HG03378 (cell line): ENCODE data around the gene FAAH.
"Not testable (repeated sequence)": the region's sequence is repeated elsewhere in the genome, so short reads cannot be mapped to it uniquely, and the experiment has no call there.

Experiments
- ATAC-seq: cut with Tn5 transposase; IDR thresholded peaks from one replicate; pipeline ENCODE4 v1.9.1; 2021; ENCODE audit warnings: mild to moderate bottlenecking, moderate library complexity; ENCODE audit not compliant: unreplicated experiment

Gene FAAH

DNA sequence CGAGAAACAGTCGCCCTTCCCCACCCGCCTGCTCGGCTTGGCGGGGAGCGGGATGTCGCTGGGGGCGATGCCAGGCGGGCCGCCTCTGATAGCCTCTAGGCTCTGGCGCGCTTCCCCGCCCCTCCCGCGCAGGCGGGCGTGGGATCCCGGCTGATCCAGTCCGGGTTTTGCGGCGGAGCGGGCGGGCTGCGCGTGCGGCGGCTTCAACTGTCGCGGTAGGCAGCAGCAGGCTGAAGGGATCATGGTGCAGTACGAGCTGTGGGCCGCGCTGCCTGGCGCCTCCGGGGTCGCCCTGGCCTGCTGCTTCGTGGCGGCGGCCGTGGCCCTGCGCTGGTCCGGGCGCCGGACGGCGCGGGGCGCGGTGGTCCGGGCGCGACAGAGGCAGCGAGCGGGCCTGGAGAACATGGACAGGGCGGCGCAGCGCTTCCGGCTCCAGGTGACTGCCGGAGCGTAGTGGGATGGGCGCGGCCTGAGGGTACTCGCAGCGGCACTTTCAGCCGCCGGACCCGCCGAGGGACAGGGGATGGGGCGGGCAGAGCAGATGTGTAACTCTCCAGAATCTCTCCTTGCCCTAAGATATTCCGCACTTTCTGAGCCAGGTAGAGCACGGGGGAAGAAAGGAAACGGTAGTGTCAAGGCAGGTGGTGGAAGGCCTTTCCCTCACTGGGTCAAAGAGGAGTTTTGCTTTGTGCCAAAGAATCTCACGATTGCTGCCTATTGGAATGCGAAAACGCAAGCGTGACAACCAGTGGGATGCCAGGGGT lies at the start of gene FAAH:
Gene FAAH (plus strand): TSS at position 210 of the 764 bp plus-strand sequence. CDS start 32 bp downstream, at position 242.
- ATAC-seq: no peak

DNA sequence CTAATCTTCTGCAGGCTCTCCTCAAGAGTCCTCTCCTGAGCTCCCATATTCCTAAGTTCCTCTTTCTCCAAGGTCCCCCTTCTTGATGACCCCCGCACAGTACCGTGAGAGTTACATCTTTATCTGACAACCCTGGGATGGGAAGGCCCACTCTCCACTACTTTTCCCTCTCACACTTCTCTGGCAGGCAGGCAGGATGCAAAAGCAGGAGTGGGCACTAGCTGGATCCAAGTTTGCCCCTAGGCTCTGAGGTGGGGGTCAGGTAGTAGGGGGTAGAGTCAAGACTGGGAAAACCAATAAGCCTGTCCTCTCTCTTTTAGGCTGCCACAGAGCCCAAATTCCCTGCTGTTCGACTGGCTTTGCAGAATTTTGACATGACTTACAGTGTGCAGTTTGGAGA lies 49.6 kb upstream of the FAAH start:
- ATAC-seq: no peak

DNA sequence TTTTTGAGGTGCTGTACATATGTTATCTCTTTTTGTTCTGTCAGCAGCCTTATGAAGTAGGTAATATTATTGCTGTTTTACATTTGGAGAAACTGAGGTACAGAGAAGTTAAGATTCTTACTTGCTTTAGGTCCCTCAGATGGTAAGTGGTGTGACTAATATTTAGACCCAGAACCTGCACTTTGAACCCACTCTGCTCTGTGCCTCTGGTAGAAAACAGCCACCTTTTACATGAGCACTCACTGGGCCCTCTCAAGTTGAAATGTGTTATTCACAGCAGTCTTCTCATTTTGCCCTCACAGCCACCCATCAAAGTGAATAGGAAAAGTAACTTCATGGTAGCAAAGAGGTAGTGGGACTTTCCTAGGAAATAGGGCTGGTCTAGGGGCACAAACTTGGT lies 48.8 kb upstream of the FAAH start:
- no peak for ATAC-seq

DNA sequence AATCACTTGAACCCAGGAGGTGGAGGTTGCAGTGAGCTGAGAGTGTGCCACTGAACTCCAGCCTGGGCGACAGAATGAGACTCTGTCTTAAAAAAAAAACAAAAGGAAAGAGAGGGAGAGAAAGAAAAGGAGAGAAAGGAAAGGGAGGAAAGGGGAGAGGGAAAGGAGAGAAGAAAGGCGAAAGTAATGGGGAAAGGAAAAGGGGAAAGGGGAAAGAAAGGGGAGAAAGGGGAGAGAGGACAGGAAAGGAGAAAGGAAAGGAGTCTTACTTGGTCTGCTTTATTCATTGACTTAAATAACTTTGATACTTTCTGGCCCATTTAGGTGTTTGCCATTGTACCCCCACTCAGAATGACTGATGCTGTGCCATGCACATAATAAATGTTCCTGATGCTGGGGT lies 41.8 kb upstream of the FAAH start:
- ATAC-seq: no peak

DNA sequence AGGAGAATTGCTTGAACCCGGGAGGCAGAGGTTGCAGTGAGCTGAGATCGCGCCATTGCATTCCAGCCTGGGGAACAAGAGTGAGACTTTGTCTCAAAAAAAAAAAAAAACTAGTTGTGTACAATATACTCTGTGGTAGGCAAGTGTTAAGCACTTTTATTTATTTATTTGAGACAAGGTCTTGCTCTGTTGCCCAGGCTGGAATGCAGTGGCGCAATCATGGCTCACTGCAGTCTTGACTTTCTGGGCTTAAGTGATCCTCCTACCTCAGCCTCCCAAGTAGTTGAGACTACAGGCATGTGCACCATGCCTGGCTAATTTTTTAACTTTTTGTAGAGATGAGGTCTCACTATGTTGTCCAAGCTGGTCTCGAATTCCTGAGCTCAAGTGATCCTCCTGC lies 38.2 kb upstream of the FAAH start:
- not testable (repeated sequence) for ATAC-seq

DNA sequence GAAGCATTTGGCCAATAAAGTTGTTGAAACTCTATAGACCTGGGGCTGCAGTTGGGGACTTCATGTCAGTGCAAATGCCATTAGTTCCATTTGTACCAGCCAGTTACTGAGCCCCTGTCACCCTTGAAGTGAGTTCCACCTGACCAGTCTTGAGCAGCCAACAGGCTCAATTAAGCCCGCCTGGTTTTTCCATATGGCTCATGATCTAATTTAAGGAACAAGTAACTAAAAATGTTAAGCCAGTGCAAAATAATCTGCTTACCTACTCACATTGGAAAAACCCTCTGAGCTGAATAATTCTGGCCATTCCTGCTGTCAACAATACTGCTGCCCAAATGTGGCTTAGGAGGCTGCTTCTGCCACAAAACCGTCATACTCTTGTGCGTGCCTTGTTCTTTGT lies 32.0 kb upstream of the FAAH start:
- no peak for ATAC-seq

DNA sequence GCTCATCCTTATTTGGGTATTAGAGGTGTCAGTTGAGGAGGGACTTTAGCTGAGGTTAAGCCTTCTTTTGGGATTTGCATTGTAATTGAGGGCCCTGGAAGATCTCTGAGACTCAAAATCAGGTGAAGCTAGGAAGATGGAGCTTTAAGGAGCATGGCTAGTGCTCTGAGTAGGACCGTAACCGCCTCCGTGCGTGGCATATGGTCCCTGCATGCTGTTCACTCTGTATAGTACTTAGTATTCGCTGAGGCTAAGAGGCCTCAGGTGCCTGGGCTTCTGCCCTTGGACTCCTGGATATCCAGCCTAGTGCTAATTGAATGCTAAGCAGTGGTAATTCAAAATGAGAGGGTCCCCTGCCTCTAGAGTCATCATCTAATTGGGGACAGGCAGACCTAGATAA lies 31.0 kb upstream of the FAAH start:
- no peak for ATAC-seq

DNA sequence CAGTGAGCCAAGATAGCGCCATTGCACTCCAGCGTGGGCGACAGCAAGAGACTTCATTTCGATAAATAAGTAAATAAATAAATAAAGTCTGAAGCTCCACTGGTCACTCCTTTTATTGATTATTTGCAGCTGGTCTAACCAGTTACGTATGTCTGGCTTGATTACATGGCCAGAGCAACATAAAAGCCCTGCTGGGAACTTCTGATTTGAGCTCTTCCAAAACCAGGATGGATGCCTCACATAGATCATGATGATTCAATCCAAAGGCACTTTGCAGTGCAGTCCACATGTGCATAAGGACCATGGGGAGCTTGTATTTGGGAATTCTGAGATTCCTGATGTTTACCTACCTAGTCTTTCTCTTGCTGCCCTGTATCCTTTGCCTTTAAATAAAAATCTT lies 29.5 kb upstream of the FAAH start:
- ATAC-seq: no peak

DNA sequence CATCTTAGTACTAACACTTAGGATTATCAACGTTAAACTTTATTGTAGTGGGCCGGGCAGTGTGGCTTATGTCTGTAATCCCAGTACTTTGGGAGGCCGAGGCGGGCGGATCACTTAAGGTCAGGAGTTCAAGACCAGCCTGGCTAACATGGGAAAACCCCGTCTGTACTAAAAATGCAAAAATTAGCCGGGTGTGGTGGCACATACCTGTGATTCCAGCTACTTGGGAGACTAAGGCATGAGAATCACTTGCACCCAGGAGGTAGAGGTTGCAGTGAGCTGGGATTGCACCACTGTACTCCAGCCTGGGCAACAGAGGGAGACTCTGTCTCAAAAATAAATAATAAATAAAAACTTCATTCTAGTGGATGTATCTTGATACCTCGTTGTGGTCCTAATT lies 28.3 kb upstream of the FAAH start:
- ATAC-seq: not testable (repeated sequence)

DNA sequence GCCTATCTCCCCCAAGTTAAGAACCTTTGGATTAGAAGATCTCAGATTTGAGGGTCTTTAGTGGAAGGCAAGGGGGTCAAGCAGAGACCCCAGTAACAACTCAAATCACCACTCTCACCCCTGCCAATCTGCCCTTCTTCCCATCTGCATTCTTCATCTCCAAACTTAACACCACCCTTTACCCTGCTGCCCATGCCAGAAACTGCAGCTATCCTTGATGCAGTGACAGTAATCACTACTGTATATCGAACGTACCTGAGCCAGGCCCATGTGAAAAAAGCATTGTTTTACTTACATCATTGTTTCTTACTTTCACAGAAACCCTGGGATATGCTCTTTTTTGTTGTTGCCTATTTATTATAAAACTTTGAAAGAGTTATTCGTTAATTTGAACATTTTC lies 27.0 kb upstream of the FAAH start:
- no peak for ATAC-seq

DNA sequence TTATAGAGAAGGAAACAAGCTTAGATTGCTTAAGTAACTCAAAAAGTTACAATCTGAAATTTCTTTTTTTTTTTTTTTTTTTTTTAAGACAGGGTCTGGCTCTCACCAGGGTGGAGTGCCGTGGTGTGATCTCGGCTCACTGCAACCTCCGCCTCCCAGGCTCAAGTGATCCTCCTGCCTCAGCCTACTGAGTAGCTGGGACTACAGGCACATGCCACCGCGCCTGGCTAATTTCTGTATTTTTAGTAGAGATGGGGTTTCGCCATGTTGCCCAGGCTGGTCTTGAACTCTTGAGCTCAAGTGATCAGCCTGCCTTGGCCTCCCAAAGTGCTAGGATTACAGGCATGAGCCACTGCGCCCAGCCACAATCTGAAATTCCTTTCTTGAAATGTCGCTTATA lies 26.4 kb upstream of the FAAH start:
- not testable (repeated sequence) for ATAC-seq

DNA sequence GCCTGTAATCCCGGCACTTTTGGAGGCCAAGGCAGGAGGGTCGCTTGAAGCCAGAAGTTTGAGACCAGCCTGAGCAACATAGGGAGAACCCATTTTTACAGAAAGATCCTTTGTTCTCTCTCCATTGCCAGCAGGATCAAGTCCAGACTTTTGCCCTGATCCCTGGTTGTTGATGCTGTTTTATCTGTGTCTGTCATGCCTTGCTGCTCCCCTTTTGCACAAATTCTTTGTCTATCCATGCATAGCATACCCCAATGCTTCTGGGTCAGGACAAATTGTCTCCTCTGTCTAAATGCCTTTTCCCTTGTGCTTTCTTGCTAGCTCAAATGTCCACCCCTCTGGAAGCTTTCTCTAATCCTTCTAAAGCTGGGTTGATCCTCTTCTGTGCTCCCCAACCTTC lies 25.3 kb upstream of the FAAH start:
- no peak for ATAC-seq

DNA sequence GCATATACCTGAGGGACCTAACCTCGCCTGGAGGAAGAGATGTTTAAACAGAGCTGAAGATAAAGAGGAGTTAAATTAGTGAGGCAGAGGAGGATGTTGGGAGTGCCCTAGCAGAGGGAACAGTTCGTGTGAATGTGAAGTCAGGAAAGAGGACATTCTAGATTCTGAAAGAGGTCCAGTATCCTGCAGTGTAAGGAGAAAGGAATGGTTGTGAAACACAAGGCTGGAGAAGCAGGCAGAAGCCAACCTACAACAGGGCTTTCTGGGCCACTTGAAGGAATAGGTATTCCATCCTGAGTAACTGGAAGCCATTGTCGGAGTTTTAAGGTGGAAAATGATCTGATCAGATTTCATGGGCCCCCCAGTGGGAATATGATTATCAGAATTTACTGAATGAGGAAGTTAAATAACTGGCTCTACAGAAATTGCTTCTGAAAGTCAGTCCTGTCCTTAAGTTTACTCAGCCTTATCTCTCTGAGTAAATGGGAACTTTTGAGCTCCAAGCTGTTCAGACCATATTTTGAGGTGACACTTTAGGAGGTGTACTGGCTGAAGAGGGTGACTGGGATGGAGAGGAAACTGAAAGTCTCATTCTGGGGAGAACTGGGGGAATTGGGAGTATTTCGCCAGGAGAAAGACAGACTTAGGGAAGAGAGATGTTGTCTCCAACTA lies 24.4 kb upstream of the FAAH start:
- no peak for ATAC-seq

DNA sequence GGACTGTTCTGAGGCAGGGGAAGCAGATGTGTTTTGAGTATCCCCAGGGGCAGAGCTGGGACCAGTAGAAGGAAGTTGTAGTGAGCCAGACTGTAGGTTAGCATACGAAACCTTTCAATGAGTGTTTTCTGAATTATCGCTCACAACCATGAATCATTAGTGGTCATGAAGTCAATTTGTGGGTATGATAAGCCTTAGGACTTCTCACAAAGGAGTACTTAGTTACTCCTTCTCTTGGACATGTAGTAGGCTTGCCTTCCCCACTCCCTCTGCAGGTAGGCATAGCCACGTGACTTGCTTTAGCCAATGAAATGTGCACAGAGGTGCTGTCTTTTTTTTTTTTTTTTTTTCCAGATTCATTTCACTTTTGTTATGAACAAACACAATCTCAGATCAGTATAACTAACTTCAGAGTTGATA lies 23.9 kb upstream of the FAAH start:
- peak; percentile 47 for ATAC-seq

DNA sequence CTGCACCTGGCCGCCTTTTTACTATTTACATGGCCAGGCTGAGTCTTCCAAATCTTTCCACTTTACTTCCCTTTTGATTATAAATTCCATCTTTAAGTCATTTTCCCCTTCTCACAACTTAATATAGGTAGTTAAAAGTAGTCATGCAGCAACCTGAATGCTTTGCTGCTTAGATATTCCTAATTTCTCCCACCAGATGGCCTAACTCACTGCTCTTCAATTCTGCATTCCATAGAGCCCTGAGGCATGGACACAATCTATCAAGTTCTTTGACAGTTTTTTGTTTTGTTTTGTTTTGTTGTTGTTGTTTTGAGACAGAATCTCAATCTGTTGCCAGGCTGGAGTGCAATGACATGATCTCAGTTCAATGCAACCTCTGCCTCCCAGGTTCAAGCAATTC lies 21.7 kb upstream of the FAAH start:
- ATAC-seq: no peak

DNA sequence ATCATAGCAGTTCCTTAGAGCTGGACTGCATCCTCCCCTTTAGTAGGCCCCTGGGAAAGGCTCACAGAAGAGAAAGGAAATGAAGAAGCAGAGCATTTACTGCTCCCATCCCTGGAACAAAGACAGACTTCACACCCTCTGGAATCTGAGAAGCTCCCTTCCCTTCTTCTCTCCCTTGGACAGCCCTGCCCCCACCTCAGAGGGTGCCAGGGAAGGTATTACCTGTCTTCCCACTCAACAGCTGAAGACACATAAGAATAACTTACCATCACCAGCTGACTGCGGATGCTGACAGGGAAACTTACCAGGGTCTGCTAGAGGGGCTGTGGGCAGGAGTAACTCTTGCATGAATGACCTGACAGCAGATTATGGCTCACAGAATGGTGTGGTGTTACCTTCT lies 14.1 kb upstream of the FAAH start:
- ATAC-seq: no peak

DNA sequence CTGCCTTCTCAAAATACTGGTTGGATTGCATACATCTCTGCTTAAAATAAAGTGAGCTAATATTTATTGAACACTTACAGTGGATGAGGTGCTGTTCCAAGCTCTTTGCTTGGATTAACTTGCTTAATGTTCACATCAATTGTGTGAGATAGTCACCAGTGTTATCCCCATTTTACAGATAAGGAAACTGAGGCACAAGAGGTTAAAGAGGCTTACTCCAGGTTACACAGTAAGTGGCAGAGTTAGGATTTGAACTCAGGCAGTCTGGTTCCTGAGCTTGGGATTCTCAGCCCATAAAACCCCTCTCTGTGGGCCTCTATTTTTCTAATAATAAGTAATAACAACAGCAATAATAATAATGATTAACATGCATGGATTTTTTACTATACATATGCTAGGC lies 13.6 kb upstream of the FAAH start:
- ATAC-seq: no peak

DNA sequence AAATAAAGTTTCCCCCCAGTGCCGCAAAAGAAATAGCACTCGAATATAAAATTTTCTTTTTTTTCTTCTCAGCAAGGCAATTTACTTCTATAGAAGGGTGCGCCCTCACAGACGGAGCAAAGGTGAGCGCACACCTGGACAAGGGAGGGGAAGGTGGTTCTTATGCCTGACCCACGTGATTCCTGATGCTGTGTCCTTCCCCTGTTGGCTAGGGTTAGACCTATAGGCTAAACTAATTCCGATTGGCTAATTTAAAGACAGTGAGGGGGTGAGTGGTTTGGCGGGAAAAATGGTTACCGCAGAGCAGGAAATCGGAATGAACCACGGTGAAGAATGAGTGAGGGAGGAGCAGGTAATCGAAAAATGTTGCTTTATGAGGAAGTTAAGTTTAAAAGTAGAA lies 607 bp upstream of the FAAH start:
- ATAC-seq: no peak

DNA sequence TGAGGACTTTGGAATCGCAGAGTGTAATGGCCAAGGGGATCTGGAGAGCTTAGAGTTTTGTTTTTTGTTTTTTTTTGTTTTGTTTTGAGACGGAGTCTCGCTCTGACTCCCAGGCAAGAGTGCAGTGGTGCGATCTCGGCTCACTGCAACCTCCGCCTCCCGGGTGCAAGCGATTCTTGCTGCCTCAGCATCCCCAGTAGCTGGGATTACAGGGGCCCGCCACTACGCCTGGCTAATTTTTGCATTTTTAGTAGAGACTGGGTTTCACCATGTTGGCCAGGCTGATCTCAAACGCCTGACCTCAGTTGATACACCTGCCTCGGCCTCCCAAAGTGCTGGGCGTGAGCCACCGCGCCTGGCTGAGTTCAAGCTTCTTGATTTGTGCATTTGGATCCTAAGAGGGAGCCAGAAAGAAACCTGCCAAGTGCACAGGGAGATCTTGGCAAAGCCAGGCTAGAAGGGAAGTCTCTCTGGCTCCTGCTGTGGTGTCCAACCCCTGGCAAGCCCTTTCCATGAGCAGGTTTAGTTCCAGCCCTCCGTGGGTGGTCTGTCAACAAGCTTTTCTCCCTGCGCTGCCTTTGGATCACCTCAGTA lies 852 bp downstream of the FAAH start:
- ATAC-seq: no peak

DNA sequence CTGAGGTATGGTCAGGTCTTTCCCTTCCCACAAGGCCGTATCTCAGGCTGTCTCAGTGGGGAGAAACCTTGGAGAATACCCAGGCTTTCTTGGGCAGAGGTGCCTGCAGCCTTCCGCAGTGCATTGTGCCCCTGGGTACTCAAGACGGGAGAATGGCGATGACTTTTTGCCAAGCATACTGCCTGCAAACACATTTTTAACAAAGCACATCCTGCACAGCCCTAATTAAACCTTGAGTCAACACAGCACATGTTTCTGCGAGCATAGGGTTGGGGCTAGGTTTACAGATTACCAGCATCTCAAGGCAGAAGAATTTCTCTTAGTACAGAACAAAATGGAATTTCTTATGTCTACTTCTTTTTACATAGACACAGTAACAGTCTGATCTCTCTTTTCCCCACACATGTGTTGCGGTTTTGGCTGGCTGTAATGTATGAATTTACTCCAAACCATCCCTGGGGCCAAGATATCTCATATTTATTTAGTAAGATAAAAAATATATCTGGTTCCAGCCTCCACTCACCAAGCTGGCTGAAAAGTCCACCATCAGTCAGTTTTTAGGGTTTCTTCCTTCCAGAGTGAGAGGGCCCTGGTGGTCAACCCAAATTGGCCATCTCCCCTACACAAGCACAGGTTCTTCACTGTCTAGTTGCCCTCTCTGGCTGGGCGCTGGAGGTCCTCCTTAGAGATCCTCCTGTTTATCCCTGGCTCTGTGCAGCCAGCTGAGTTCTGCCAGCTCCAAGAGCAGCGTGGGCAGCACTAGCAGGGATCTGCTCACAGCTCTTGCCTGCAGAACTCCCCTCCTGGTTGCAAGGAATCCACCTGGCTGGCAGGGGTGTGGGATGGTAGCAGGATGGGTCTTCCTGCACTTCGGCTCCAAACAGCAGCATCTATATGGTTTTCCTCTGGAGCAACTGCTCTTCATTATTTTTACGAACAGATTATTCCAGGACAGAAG lies 2.6 kb downstream of the FAAH start:
- no peak for ATAC-seq

DNA sequence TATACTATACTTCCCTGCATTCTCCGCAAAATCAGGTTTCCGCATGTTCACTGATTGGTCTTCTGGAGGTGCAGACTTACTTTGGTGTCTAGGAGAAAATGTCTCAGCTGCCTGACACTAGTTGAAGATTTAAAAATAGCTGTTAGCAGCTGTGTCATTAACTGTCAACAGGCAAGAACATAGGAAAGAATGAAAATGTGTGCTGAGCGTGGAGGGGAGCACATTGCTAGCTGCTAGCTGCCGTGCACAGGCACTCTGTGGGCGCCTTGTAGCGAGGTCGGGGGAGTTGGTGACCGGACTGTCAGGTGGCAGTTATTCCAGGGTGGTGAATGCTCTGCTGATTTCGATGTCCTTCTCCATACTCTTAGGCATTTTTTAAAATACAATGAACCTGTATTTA lies 5.2 kb downstream of the FAAH start:
- no peak for ATAC-seq
